Endothelial cell of umbilical vein (primary cell): ENCODE data around the gene FARP1. TPM values are rescaled to one million over a fixed set of nuclear protein-coding genes. Genes with fewer than 3 reads are reported as not detected.

Experiments
- BruUV-seq: library from RNA; stranded (reverse); fragments of 400-500 nt; replicated peaks from 2 replicates; lab custom pipeline; 2021; lab: Mats Ljungman, UMichigan
- CTCF ChIA-PET: fragments of 300-600, 350-600 bp; sonication (Branson Sonifier 250); formaldehyde crosslinking; loops from one replicate; lab custom pipeline; 2021; ENCODE audit warnings: antibody characterized with exemption, inconsistent platforms; lab: Charles Lee
- POLR2A ChIA-PET: fragments of 300-600, 350-600 bp; sonication (Branson Sonifier 250); formaldehyde crosslinking; loops from one replicate; lab custom pipeline; 2021; ENCODE audit warnings: antibody characterized with exemption, inconsistent platforms; lab: Charles Lee
- DNase-seq: peaks from one replicate; pipeline ENCODE4 v3.0.0-alpha.2; 2011; ENCODE audit warnings: low read depth, low spot score
- FAIRE-seq: peaks from 2 replicates; lab custom pipeline; 2011; peaks lifted over from hg19 to GRCh38; lab: Jason Lieb, UNC
- H2AFZ ChIP-seq: 2 replicates; pipeline ENCODE4 v1.6.0; 2012; ENCODE audit warnings: low read depth, low read length, control low read depth, inconsistent platforms
- H3K27ac ChIP-seq: 2 replicates; pipeline ENCODE4 v1.5.1; 2011; ENCODE audit warnings: low read depth, mild to moderate bottlenecking, control low read depth, low read length, moderate library complexity; ENCODE audit not compliant: insufficient read depth
- H3K27me3 ChIP-seq, 2 experiments: 2 replicates each; pipeline versions ENCODE4 v1.6.0 to v1.6.1; 2011; ENCODE audit warnings: low read length in 2 of 2, mixed read lengths in 1 of 2; ENCODE audit not compliant: control insufficient read depth in 2 of 2, insufficient read depth in 2 of 2
- H3K36me3 ChIP-seq, 2 experiments: 2 replicates in 1 of 2; 3 replicates in 1 of 2; pipeline ENCODE4 v1.5.1; 2011; ENCODE audit warnings: low read length in 2 of 2, mild to moderate bottlenecking in 1 of 2, moderate library complexity in 1 of 2; ENCODE audit not compliant: control insufficient read depth in 2 of 2, insufficient read depth in 2 of 2; ENCODE audit errors: extremely low read depth in 1 of 2
- H3K4me1 ChIP-seq: 3 replicates; pipeline ENCODE4 v1.5.1; 2011; ENCODE audit warnings: mild to moderate bottlenecking, low read length; ENCODE audit not compliant: control insufficient read depth, insufficient read depth; ENCODE audit errors: extremely low read depth
- H3K4me2 ChIP-seq: 2 replicates; pipeline ENCODE4 v1.6.1; 2011; ENCODE audit warnings: low read length, control low read depth, mixed read lengths; ENCODE audit not compliant: insufficient read depth
- H3K4me3 ChIP-seq, 3 experiments: fragments of 200-600 bp in 1 of 3; sonication (generic), shearing (Covaris generic) in 1 of 3; replicated peaks in 1 of 3; 2 replicates each; pipeline ENCODE4 v1.5.1; 2011 to 2016; ENCODE audit warnings: control low read depth in 3 of 3, low read length in 3 of 3, mild to moderate bottlenecking in 2 of 3, inconsistent platforms in 1 of 3, low read depth in 1 of 3, moderate library complexity in 1 of 3; ENCODE audit not compliant: insufficient read depth in 1 of 3
- H3K79me2 ChIP-seq: 2 replicates; pipeline ENCODE4 v1.6.0; 2012; ENCODE audit warnings: low read length, inconsistent platforms; ENCODE audit not compliant: control insufficient read depth, insufficient read depth
- H3K9ac ChIP-seq: replicated peaks from 2 replicates; pipeline ENCODE3; 2011; ENCODE audit warnings: low read length, control low read depth; ENCODE audit not compliant: insufficient read depth; ENCODE audit errors: extremely low read depth
- H3K9me1 ChIP-seq: replicated peaks from 3 replicates; pipeline ENCODE4 v1.6.0; 2011; ENCODE audit warnings: mild to moderate bottlenecking, low read length; ENCODE audit not compliant: control insufficient read depth, insufficient read depth; ENCODE audit errors: extremely low read depth
- H3K9me3 ChIP-seq: replicated peaks from 2 replicates; pipeline ENCODE4 v1.5.1; 2012; ENCODE audit warnings: low read length, inconsistent platforms; ENCODE audit not compliant: control insufficient read depth, insufficient read depth
- H4K20me1 ChIP-seq: replicated peaks from 2 replicates; pipeline ENCODE3; 2011; ENCODE audit warnings: mild to moderate bottlenecking, low read length; ENCODE audit not compliant: control insufficient read depth, insufficient read depth; ENCODE audit errors: extremely low read depth
- EZH2 ChIP-seq: IDR thresholded peaks from 2 replicates; pipeline ENCODE4 v1.6.1; 2012; ENCODE audit warnings: borderline replicate concordance, low read depth, mild to moderate bottlenecking, moderate library complexity, low read length, inconsistent platforms; ENCODE audit not compliant: severe bottlenecking
- FOS ChIP-seq: IDR thresholded peaks from 2 replicates; pipeline ENCODE4 v1.6.1; 2011; ENCODE audit warnings: mild to moderate bottlenecking, low read length, moderate library complexity, borderline replicate concordance; ENCODE audit not compliant: insufficient read depth
- GATA2 ChIP-seq: IDR thresholded peaks from 2 replicates; pipeline ENCODE4 v1.7.0; 2011; ENCODE audit warnings: low read depth, mild to moderate bottlenecking, moderate library complexity, mixed read lengths, low read length; ENCODE audit not compliant: insufficient read length, insufficient read depth
- JUN ChIP-seq: IDR thresholded peaks from 2 replicates; pipeline ENCODE4 v1.6.1; 2011; ENCODE audit warnings: borderline replicate concordance, low read depth; ENCODE audit not compliant: insufficient read length, insufficient read depth
- MYC ChIP-seq: IDR thresholded peaks from one replicate; pipeline ENCODE4 v1.6.1; 2011; ENCODE audit warnings: mild to moderate bottlenecking, low read depth, low read length
- POLR2A ChIP-seq: IDR thresholded peaks from 2 replicates; pipeline ENCODE4 v1.6.1; 2012; ENCODE audit warnings: low read depth, mild to moderate bottlenecking, control low read depth, low read length
- POLR2AphosphoS5 ChIP-seq: IDR thresholded peaks from 2 replicates; pipeline ENCODE4 v1.6.1; 2012; ENCODE audit warnings: low read depth, mild to moderate bottlenecking, control low read depth, low read length, moderate library complexity; ENCODE audit not compliant: insufficient read depth
- dilution Hi-C: fragments of 300-500 bp; cut with MboI; formaldehyde crosslinking; loops from one replicate; pipeline ENCODE4 v1.15.0; 2019; ENCODE audit warnings: low sequenced_read_pairs; ENCODE audit not compliant: extremely low pct_ligation_motif_present
- intact Hi-C: fragments of 100-400 bp; cut with micrococcal nuclease; formaldehyde crosslinking; loops from one replicate; pipeline ENCODE4 v1.10.0; 2022
- polyA plus RNA-seq, 4 experiments: library from polyadenylated mRNA; depleted of rRNA in 3 of 4; stranded (reverse) in 3 of 4; unstranded in 1 of 4; fragments of >200 nt; gene quantifications; 2 replicates each; pipeline versions ENCODE4 v1.2.1 to v1.2.3, GENCODE V29; 2011 to 2012; ENCODE audit warnings: missing spikeins in 1 of 4
- total RNA-seq: library from RNA; stranded (reverse); gene quantifications from 2 replicates; pipeline ENCODE4 v1.2.3, GENCODE V29; 2021
- TF ChIP-seq, protein P1 (sequence below), 2 donors: IDR thresholded peaks; 1 replicate in 1 of 2; 2 replicates in 1 of 2; pipeline ENCODE4 v1.5.1; 2011; ENCODE audit warnings: low read length in 2 of 2, mild to moderate bottlenecking in 2 of 2, moderate library complexity in 2 of 2, control low read depth in 1 of 2, inconsistent platforms in 1 of 2, low read depth in 1 of 2; ENCODE audit not compliant: insufficient read depth in 1 of 2; ENCODE audit errors: extremely low read depth in 1 of 2
- TF ChIP-seq, protein P2 (sequence below): IDR thresholded peaks from 2 replicates; pipeline ENCODE4 v1.6.1; 2011; ENCODE audit not compliant: insufficient read depth, insufficient read length

The FARP1 gene
- total and polyA plus RNA-seq, 2 donors (not counting 3 experiments of a cell fraction or from before 2014, with no cell fraction given), result 19.0 to 77.7 TPM

DNA sequence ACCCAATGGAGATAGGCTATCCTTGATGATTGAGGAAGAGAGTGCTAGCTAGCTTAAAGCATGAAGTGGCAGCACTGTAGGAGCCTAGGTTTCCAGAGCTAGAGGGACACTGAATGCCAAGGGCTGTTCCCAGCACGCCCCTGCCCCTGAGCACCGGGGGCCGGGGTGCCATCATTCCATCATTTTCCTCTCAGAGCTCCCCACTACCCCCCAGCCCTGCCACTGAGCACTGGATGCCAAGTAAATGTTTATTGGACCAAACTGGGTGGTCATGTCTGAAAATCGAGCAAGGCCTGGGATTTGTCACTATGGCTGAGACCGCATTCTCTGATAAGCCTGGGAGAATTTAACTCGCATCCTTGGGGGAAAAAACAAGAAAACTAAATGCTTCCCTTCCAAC lies 291.2 kb downstream of the FARP1 start:
- Histone ChIP-seq H2AFZ (no peak overlapping the region), H3K4me1 (no peaks in the 10 kb centered on the region), H3K27me3 (no peaks in the 10 kb centered on the region), H4K20me1 (no peaks in the 10 kb centered on the region), H3K9me3 (no peaks in the 10 kb centered on the region), H3K27ac (no peak overlapping the region), H3K36me3 (no peaks in the 10 kb centered on the region), H3K9ac (no peak overlapping the region), H3K4me2 (no peak overlapping the region), H3K9me1 (no peaks in the 10 kb centered on the region), H3K4me3 (no peak overlapping the region), H3K79me2 (no peaks in the 10 kb centered on the region)
- ChIA-PET POLR2A (no interaction called here), CTCF (interaction anchor here (1.1 to 1.4 kb wide), 3 partner anchors 12 to 400 kb away, joined by 3 read pairs; no protein-coding TSS in a partner anchor)
- BruUV-seq, result no TSS peak
- dilution Hi-C loops (loop anchor here (25.0 kb wide), 1 partner anchor 228 kb away; no protein-coding TSS in a partner anchor), intact Hi-C loops (no loop called here)
- no peak for TF ChIP-seq JUN
- no peak for TF ChIP-seq POLR2A
- no peak for TF ChIP-seq EZH2
- no peak for TF ChIP-seq POLR2AphosphoS5
- no peak for TF ChIP-seq MYC
- TF ChIP-seq GATA2, result no peak
- TF ChIP-seq, protein P1, sequence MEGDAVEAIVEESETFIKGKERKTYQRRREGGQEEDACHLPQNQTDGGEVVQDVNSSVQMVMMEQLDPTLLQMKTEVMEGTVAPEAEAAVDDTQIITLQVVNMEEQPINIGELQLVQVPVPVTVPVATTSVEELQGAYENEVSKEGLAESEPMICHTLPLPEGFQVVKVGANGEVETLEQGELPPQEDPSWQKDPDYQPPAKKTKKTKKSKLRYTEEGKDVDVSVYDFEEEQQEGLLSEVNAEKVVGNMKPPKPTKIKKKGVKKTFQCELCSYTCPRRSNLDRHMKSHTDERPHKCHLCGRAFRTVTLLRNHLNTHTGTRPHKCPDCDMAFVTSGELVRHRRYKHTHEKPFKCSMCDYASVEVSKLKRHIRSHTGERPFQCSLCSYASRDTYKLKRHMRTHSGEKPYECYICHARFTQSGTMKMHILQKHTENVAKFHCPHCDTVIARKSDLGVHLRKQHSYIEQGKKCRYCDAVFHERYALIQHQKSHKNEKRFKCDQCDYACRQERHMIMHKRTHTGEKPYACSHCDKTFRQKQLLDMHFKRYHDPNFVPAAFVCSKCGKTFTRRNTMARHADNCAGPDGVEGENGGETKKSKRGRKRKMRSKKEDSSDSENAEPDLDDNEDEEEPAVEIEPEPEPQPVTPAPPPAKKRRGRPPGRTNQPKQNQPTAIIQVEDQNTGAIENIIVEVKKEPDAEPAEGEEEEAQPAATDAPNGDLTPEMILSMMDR (IDR thresholded peaks at IDR 0.05; ENCODE audit: extremely low read depth in 1 of 2, insufficient read depth in 1 of 2, low read depth in 1 of 2, low read length in 2 of 2), result no peak
- no peak for TF ChIP-seq FOS
- TF ChIP-seq, protein P2, sequence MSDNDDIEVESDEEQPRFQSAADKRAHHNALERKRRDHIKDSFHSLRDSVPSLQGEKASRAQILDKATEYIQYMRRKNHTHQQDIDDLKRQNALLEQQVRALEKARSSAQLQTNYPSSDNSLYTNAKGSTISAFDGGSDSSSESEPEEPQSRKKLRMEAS, result no peak
- FAIRE-seq (no peak), DNase-seq (no peak)
